Activated CD8-positive, alpha-beta memory T cell treated with anti-CD3 and anti-CD28 coated beads for 24 hours (primary cell): Measurements from ENCODE around the gene PALD1.

ENCODE experiments used
- DNase-seq: peaks from one replicate; pipeline ENCODE4 v3.0.0-alpha.2; 2020

Gene PALD1

GRCh38 chr10:70558871-70559810, 80.6 kb downstream of the PALD1 start:
- peak; percentile 91 for DNase-seq

DNA sequence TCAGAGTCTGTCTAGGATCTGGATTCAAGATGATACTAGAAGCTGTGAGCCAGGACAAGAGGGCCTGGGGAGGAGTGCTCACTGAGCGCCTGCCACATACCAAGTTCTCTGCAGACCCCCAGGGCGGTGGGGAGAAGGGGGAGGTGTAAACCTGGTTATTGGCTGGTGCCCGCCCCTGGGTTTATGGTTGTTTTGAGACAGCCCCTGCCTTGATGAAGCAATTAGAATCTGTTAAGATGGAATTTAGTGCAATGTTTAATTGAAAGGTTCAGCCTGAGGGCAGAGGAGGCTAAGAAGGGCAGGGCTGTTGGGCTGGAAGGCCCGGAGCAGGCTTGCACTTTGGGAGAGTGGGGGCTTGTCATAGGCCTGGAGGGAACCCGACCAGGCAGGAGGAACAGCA, 81.3 kb downstream of the PALD1 start:
- no peak for DNase-seq

- DNase-seq, result no peak
These were observed 82.0 kb downstream of the PALD1 start for GRCh38 chr10:70560511-70560941.

DNA sequence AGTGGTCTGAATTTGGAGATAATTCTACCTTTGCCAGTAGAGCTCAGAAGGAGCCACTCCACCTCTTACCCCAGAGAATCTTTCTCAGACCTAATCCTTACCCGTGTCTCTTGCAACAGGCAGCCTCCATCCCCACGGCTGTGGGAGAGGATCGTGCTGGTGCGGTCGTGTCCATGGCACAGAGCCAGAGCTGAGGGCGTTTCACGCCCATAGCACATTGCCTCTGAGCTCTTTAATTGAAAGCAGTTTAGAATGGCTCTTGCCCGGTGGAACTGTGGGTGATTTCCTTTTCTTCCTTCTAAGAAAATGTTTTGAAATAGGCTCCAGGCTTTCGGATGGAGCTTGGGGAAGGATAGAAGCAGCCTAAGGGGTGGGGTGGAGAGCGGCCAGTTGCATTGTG, 82.5 kb downstream of the PALD1 start:
- DNase-seq, result no peak

- no peak for DNase-seq
These were observed 83.0 kb downstream of the PALD1 start for GRCh38 chr10:70561558-70561957.

DNA sequence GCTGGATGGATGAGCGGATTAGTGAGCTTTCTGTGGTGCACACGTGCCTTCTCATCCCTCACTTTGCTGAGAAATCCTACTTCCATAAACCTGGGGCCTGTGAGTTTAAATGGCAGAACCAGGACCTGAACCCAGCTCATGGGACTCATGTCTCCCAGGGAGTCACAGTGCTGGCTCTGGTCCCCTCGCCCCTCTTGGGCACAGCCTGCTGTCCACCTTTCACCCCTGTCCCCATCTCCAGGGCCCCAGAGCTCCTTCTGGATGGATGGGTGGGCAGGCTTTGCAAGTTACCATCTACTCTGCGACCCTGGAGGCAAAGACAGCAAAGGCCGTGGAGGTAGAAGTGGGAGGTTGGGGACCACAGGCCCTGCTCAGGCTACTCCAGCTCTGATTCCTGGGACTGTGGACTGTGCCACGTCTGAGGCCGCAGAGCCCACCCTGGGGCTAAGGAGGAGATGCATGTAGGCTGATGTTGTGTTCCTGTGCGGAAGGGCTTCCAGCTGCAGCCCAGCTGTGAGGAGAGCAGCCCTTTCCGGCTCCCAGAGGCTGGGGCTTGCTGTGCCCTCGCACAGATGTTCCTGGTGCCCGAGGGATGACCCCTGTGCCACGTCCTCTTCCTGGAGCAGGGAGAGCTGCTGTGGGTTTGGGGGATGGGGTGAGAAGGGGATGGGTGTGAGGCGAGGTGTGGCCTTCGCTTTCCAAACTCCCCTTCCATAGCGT, 83.6 kb downstream of the PALD1 start:
- no peak for DNase-seq

- no peak for DNase-seq
These were observed 84.7 kb downstream of the PALD1 start for GRCh38 chr10:70563230-70563629.

- no peak for DNase-seq
These were observed 85.7 kb downstream of the PALD1 start for GRCh38 chr10:70564113-70564725.

DNA sequence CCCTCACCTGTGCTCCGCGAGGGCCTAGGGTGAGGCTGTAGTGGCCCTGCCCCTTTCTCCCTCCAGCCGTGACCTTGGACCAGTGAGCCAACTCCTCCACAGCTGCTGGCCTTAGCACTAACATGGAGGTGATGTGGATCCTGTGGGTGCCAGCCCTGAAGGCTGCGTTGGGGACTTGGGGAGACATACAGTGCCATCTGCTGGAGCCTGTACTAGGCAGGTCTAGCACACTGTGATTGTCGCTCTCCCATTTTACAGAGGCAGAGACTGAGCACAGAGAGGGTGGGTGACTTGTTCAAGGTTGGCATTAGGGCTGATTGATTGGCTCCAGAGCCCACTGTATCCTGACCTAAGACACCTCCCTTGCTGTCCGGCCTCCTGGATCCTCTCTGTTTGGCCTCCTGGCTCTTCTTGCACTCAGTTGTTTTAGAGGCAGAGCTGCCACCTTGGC, 86.4 kb downstream of the PALD1 start:
- DNase-seq, result no peak

GRCh38 chr10:70565556-70566514, 87.3 kb downstream of the PALD1 start:
- DNase-seq, result no peak

GRCh38 chr10:70566515-70567290, 88.1 kb downstream of the PALD1 start:
- DNase-seq, result no peak

- DNase-seq, result no peak
These were observed 89.0 kb downstream of the PALD1 start for GRCh38 chr10:70567603-70568002.

GRCh38 chr10:70568113-70568512, 89.5 kb downstream of the PALD1 start:
- no peak for DNase-seq

DNA sequence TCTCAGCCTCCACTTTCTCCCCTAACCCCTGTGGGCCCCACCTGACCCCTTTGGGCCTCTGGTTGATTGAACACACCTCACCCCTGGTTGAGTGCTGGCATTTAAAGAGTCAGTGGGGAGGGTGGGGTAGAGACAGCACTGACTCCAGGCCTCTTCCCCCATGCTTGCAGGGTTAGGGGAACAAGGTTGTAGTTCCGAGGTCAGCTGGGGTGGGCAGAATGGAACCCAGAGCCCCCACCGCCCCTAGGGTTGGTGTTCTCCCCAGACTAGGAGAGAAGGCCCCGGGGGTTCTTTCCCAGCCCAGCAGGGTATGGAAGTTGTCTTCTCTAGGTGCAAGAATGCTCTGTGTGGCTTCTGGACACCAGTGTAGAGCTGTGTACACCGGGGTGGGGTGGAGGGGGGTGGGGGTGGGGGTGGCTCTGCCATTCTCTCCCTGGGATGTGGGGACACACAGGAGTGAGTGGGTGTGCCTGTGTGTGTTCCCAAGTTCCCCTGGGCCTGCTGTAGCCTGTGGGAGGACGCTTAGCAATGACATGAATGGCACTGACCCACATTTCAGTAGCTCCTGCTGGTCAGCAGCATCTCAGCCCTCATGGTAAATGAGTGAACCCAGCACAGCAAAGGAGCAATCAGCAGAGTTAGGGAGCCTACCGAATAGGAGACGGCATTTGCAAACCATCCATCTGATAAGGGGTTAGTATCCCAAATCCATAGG, 90.4 kb downstream of the PALD1 start:
- no peak for DNase-seq

- DNase-seq, result no peak
These were observed 92.7 kb downstream of the PALD1 start for GRCh38 chr10:70571236-70571635.

DNA sequence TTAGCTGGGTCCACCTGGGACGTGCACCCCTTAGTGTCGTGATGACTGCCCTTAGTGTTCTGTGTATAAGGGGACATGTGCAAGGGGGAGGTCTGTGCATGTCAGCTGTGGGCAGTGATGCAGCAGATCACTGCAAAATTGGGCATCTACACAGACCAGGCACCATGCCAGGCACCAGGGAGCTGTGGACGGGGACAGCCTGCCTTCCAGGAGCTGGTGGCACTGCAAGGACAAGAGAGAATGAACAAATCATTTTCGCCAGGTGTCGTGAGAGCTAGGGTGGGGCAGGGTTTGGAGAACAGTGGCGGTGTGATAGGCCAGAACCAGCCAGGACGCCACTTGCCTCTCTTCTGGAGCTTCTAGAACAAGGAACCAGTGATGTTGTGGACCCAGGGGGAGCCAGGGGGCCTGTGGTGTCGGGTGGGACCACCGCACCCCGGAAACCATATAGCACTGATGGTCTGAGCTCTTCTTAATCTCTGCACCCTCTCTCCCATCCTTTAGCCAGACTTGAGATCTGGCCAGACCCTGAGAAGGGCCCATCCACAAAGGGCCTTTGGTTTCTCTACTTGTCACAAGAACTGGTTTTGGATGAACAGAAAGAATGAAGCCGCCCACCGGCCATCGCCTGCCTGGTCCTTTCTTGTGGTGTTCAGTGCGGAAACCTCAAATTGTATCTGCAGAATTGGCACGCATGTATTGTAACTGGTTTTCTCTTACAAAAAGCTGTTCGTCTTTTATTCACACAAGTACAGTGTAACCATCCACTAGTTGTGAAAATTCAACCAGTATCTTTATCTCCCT, 93.3 kb downstream of the PALD1 start:
- DNase-seq, result no peak

- DNase-seq, result no peak
These were observed 95.3 kb downstream of the PALD1 start for GRCh38 chr10:70573599-70574506.

- DNase-seq, result no peak
These were observed 96.9 kb downstream of the PALD1 start for GRCh38 chr10:70575486-70575873.
